ENCODE results near the gene F2RL3.

- TF ChIP-seq EP300 (IDR thresholded peaks at IDR 0.05) (no peak), POLR2A (IDR thresholded peaks at IDR 0.05) (no peak)
- TF ChIP-seq, protein P1, sequence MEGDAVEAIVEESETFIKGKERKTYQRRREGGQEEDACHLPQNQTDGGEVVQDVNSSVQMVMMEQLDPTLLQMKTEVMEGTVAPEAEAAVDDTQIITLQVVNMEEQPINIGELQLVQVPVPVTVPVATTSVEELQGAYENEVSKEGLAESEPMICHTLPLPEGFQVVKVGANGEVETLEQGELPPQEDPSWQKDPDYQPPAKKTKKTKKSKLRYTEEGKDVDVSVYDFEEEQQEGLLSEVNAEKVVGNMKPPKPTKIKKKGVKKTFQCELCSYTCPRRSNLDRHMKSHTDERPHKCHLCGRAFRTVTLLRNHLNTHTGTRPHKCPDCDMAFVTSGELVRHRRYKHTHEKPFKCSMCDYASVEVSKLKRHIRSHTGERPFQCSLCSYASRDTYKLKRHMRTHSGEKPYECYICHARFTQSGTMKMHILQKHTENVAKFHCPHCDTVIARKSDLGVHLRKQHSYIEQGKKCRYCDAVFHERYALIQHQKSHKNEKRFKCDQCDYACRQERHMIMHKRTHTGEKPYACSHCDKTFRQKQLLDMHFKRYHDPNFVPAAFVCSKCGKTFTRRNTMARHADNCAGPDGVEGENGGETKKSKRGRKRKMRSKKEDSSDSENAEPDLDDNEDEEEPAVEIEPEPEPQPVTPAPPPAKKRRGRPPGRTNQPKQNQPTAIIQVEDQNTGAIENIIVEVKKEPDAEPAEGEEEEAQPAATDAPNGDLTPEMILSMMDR (IDR thresholded peaks at IDR 0.05), result no peak
Observed at GRCh38 chr19:16861834-16862233, 27.0 kb upstream of the F2RL3 start.

Data from sigmoid colon (tissue), 4 donors.